ENCODE data around the gene AMZ2. TPM values are rescaled to one million over a fixed set of nuclear protein-coding genes. Genes with fewer than 3 reads are reported as not detected.

AMZ2 gene
- total RNA-seq, 2 experiments from 2014 or later = 63.0 to 64.9 TPM

GRCh38 chr17:68204736-68205135 lies 43.1 kb upstream of the AMZ2 start:
- Mint-ChIP-seq H3K4me1 (ENCODE audit: low read depth) (peaks cover 38% of the 10 kb centered on the region), H3K27me3 (peaks cover 11% of the 10 kb centered on the region), H3K36me3 (ENCODE audit: low read depth) (peaks cover 24% of the 10 kb centered on the region), H3K4me3 (peak overlapping the region; percentile 72), H3K27ac (no peak overlapping the region), H3K9me3 (no peaks in the 10 kb centered on the region)
- ATAC-seq (ENCODE audit: poor library complexity) (no peak), DNase-seq (peak in 4 of 14 experiments; percentile 29 to 46 (median 42))
- peak overlapping the region; percentile 70 for H3K4me3 ChIP-seq (ENCODE audit: low read length)
- ChIA-PET CTCF (interaction anchor here (0.6 to 3.2 kb wide), 10 partner anchors 23 to 263 kb away, joined by 3 to 27 read pairs (median 5); partner anchors contain the start of gene AMZ2), POLR2A (interaction anchor here (1.4 to 3.7 kb wide), 7 partner anchors 22 to 253 kb away, joined by 4 to 73 read pairs (median 22); partner anchors contain the start of genes AMZ2, ARSG, SLC16A6 and WIPI1)
- peaks cover 0 to 3% of the 10 kb centered on the region in 2 experiments for H3K9me3 ChIP-seq (ENCODE audit: control insufficient read depth in 1 of 2, insufficient read depth in 1 of 2, low read length in 2 of 2)
- TF ChIP-seq, protein P1, sequence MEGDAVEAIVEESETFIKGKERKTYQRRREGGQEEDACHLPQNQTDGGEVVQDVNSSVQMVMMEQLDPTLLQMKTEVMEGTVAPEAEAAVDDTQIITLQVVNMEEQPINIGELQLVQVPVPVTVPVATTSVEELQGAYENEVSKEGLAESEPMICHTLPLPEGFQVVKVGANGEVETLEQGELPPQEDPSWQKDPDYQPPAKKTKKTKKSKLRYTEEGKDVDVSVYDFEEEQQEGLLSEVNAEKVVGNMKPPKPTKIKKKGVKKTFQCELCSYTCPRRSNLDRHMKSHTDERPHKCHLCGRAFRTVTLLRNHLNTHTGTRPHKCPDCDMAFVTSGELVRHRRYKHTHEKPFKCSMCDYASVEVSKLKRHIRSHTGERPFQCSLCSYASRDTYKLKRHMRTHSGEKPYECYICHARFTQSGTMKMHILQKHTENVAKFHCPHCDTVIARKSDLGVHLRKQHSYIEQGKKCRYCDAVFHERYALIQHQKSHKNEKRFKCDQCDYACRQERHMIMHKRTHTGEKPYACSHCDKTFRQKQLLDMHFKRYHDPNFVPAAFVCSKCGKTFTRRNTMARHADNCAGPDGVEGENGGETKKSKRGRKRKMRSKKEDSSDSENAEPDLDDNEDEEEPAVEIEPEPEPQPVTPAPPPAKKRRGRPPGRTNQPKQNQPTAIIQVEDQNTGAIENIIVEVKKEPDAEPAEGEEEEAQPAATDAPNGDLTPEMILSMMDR (IDR thresholded peaks at IDR 0.05) = no peak
- H3K4me1 ChIP-seq (ENCODE audit: insufficient read depth, low read length) = peaks cover 39% of the 10 kb centered on the region
- peaks cover 13% of the 10 kb centered on the region for H3K36me3 ChIP-seq (ENCODE audit: insufficient read depth, low read length)
- H3K27ac ChIP-seq (ENCODE audit: low read depth in 1 of 2, low read length in 2 of 2) = peak overlapping the region; percentile 22 to 76
- H3K27me3 ChIP-seq (ENCODE audit: control insufficient read depth in 1 of 2, insufficient read depth in 2 of 2, low read length in 2 of 2) = no peaks in the 10 kb centered on the region
- intact Hi-C loops (cut with DNase I, micrococcal nuclease) = loop anchor here (1.0 to 10.0 kb wide), 5 partner anchors 42 to 260 kb away; partner anchors contain the start of gene AMZ2 (in 1 of the 2)

DNA sequence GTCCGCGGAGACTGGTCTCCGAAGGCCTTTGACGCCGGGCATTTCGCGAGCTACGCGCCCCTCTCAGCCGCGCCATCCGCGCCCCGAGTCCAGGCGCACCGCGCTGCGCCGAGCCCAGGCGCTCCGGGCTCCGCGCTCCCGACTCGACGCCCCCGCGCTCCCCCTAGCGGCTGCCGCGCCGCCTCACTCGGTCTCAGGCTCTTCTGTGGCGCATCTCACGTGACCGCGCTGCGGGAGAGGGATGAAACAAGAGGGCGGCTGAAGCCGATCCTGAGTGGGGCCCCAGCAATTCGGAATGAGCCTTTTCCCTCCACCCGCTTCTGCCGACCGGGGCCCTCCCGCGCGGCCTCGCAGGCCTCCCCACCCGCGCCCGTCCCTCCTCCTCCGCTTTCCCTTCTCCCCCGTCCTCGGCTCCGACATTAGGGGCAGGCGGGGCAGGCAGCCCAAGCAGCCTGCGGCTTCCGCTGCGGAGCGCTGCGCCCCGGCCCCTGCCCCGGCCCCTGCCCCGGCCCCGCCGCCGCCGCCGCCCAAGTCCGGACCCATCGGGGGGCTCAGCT lies 42.5 kb upstream of the AMZ2 start:
- intact Hi-C loops (cut with DNase I, micrococcal nuclease) = loop anchor here (1.0 to 10.0 kb wide), 5 partner anchors 41 to 259 kb away; partner anchors contain the start of gene AMZ2 (in 1 of the 2)
- Mint-ChIP-seq H3K27me3 (peaks cover 5% of the 10 kb centered on the region), H3K4me3 (peak overlapping the region; percentile 94)

More for the DNA sequence above, 42.5 kb upstream of the AMZ2 start:
- peak; percentile 73 for ATAC-seq (ENCODE audit: poor library complexity)
- TF ChIP-seq, protein P1 (IDR thresholded peaks at IDR 0.05) = peak; percentile 87
- ChIA-PET POLR2A (interaction anchor here (0.7 to 3.7 kb wide), 14 partner anchors 8 to 764 kb away, joined by 3 to 73 read pairs (median 5); partner anchors contain the start of genes AMZ2, ARSG, SLC16A6 and WIPI1), CTCF (interaction anchor here (0.6 to 3.2 kb wide), 12 partner anchors 23 to 262 kb away, joined by 3 to 27 read pairs (median 4); partner anchors contain the start of gene AMZ2)
- H3K9me3 Mint-ChIP-seq = no peaks in the 10 kb centered on the region
- H3K4me1 Mint-ChIP-seq (ENCODE audit: low read depth) = peaks cover 36% of the 10 kb centered on the region
- Histone ChIP-seq H3K4me1 (ENCODE audit: insufficient read depth, low read length) (peaks cover 33% of the 10 kb centered on the region), H3K4me3 (ENCODE audit: low read length) (peak overlapping the region; percentile 70), H3K36me3 (ENCODE audit: insufficient read depth, low read length) (peaks cover 19% of the 10 kb centered on the region), H3K27ac (ENCODE audit: low read depth in 1 of 2, low read length in 2 of 2) (peak overlapping the region; percentile 58 to 76), H3K9me3 (ENCODE audit: control insufficient read depth in 1 of 2, insufficient read depth in 1 of 2, low read length in 2 of 2) (peaks cover 0 to 3% of the 10 kb centered on the region in 2 experiments), H3K27me3 (ENCODE audit: control insufficient read depth in 1 of 2, insufficient read depth in 2 of 2, low read length in 2 of 2) (no peaks in the 10 kb centered on the region)
- peak overlapping the region; percentile 84 for H3K27ac Mint-ChIP-seq
- peaks cover 29% of the 10 kb centered on the region for H3K36me3 Mint-ChIP-seq (ENCODE audit: low read depth)
- DNase-seq = peak; percentile 82 to 96 (median 92)
